Measurements from ENCODE around the gene PDE3B.
"Not testable (repeated sequence)": the region's sequence is repeated elsewhere in the genome, so short reads cannot be mapped to it uniquely, and the experiment has no call there.

Gene PDE3B

GRCh38 chr11:14819596-14819995 lies 176.0 kb downstream of the PDE3B start:
- no peak for DNase-seq

GRCh38 chr11:14821031-14821430 lies 177.4 kb downstream of the PDE3B start:
- DNase-seq: no peak

GRCh38 chr11:14826600-14826999 lies 183.0 kb downstream of the PDE3B start:
- no peak for DNase-seq

- no peak for DNase-seq
Observed at GRCh38 chr11:14835496-14836492, 192.2 kb downstream of the PDE3B start.

GRCh38 chr11:14842002-14842401 lies 198.4 kb downstream of the PDE3B start:
- no peak for DNase-seq

- DNase-seq: no peak
Observed at GRCh38 chr11:14852571-14853177, 209.1 kb downstream of the PDE3B start.

GRCh38 chr11:14854057-14854456 lies 210.5 kb downstream of the PDE3B start:
- no peak for DNase-seq

- no peak for DNase-seq
Observed at GRCh38 chr11:14855890-14856289, 212.3 kb downstream of the PDE3B start.

GRCh38 chr11:14857621-14858020 lies 214.0 kb downstream of the PDE3B start:
- no peak for DNase-seq

GRCh38 chr11:14858404-14858803 lies 214.8 kb downstream of the PDE3B start:
- DNase-seq: no peak

GRCh38 chr11:14860511-14860910 lies 216.9 kb downstream of the PDE3B start:
- no peak for DNase-seq

GRCh38 chr11:14861680-14862079 lies 218.1 kb downstream of the PDE3B start:
- DNase-seq: no peak

GRCh38 chr11:14863775-14864174 lies 220.2 kb downstream of the PDE3B start:
- DNase-seq: not testable (repeated sequence)

GRCh38 chr11:14872032-14872431 lies 228.4 kb downstream of the PDE3B start:
- no peak for DNase-seq

- no peak for DNase-seq
Observed at GRCh38 chr11:14873632-14874031, 230.0 kb downstream of the PDE3B start.

GRCh38 chr11:14875163-14875562 lies 231.6 kb downstream of the PDE3B start:
- DNase-seq: no peak

GRCh38 chr11:14881576-14882193 lies 238.1 kb downstream of the PDE3B start:
- DNase-seq: no peak

- DNase-seq: no peak
Observed at GRCh38 chr11:14882196-14882595, 238.6 kb downstream of the PDE3B start.

GRCh38 chr11:14883683-14884082 lies 240.1 kb downstream of the PDE3B start:
- not testable (repeated sequence) for DNase-seq

- no peak for DNase-seq
Observed at GRCh38 chr11:14884667-14885273, 241.2 kb downstream of the PDE3B start.

- no peak for DNase-seq
Observed at GRCh38 chr11:14886513-14886912, 242.9 kb downstream of the PDE3B start.

- peak; percentile 92 for DNase-seq
Observed at GRCh38 chr11:14891143-14892035, 247.8 kb downstream of the PDE3B start.

Data from activated CD8-positive, alpha-beta memory T cell treated with anti-CD3 and anti-CD28 coated beads, Interleukin-2, amount 50 U/mL, for 48 hours (primary cell).